Neuronal stem cell (in vitro differentiated cells): ENCODE data around the gene ITGA2.

Experiments
- DNase-seq: peaks from one replicate; pipeline ENCODE4 v3.0.0-alpha.2; 2013; ENCODE audit warnings: low spot score
- H2AFZ ChIP-seq: one replicate; pipeline ENCODE4 v1.6.1; 2013; ENCODE audit warnings: mild to moderate bottlenecking, low read length, inconsistent platforms
- H2AK5ac ChIP-seq: 2 replicates; pipeline ENCODE4 v1.6.1; 2013; ENCODE audit warnings: low read depth, mild to moderate bottlenecking, inconsistent platforms, low read length, moderate library complexity, mixed read lengths
- H2BK120ac ChIP-seq: 2 replicates; pipeline ENCODE4 v1.6.1; 2013; ENCODE audit warnings: low read depth, mild to moderate bottlenecking, inconsistent platforms, low read length, moderate library complexity, mixed read lengths
- H2BK12ac ChIP-seq: one replicate; pipeline ENCODE4 v1.6.1; 2013; ENCODE audit warnings: low read length, inconsistent platforms
- H2BK15ac ChIP-seq: 2 replicates; pipeline ENCODE4 v1.6.1; 2013; ENCODE audit warnings: mild to moderate bottlenecking, low read length, inconsistent platforms, mixed read lengths
- H2BK5ac ChIP-seq: one replicate; pipeline ENCODE4 v1.6.1; 2013; ENCODE audit warnings: inconsistent platforms, mild to moderate bottlenecking, low read length, moderate library complexity
- H3K14ac ChIP-seq: one replicate; pipeline ENCODE4 v1.6.1; 2013; ENCODE audit warnings: low read length, inconsistent platforms
- H3K18ac ChIP-seq: 2 replicates; pipeline ENCODE4 v1.6.1; 2013; ENCODE audit warnings: low read length, inconsistent platforms
- H3K23ac ChIP-seq: 2 replicates; pipeline ENCODE4 v1.6.1; 2013; ENCODE audit warnings: low read depth, mild to moderate bottlenecking, mixed read lengths, low read length, inconsistent platforms; ENCODE audit not compliant: poor library complexity
- H3K27ac ChIP-seq: replicated peaks from 3 replicates; pipeline ENCODE4 v1.5.1; 2013; ENCODE audit warnings: low read length, inconsistent platforms
- H3K27me3 ChIP-seq, 3 experiments: 2 replicates each; pipeline ENCODE4 v1.6.1; 2013; ENCODE audit warnings: low read length in 3 of 3, mild to moderate bottlenecking in 2 of 3, inconsistent platforms in 1 of 3, low read depth in 1 of 3, mixed read lengths in 1 of 3, moderate library complexity in 1 of 3; ENCODE audit not compliant: control insufficient read depth in 3 of 3, insufficient read depth in 3 of 3
- H3K36me3 ChIP-seq, 2 donors: replicated peaks in 1 of 2; 2 replicates each; pipeline ENCODE4 v1.6.1; 2013; ENCODE audit warnings: low read length in 2 of 2; ENCODE audit not compliant: control insufficient read depth in 2 of 2, insufficient read depth in 2 of 2
- H3K4ac ChIP-seq: 2 replicates; pipeline ENCODE4 v1.6.1; 2013; ENCODE audit warnings: inconsistent platforms, mild to moderate bottlenecking, low read length, moderate library complexity
- H3K4me1 ChIP-seq, 2 donors: 1 replicate in 1 of 2; 2 replicates in 1 of 2; pipeline ENCODE4 v1.6.1; 2013; ENCODE audit warnings: low read length in 2 of 2, low read depth in 1 of 2; ENCODE audit not compliant: control insufficient read depth in 2 of 2, insufficient read depth in 1 of 2
- H3K4me2 ChIP-seq: one replicate; pipeline ENCODE4 v1.6.1; 2013; ENCODE audit warnings: mild to moderate bottlenecking, low read length, inconsistent platforms; ENCODE audit not compliant: insufficient read depth, poor library complexity, severe bottlenecking
- H3K4me3 ChIP-seq, 2 donors: 2 replicates each; pipeline ENCODE4 v1.5.1; 2013; ENCODE audit warnings: low read length in 2 of 2, mild to moderate bottlenecking in 2 of 2, inconsistent platforms in 1 of 2, moderate library complexity in 1 of 2
- H3K79me1 ChIP-seq: one replicate; pipeline ENCODE4 v1.6.1; 2013; ENCODE audit warnings: low read depth, mild to moderate bottlenecking, inconsistent platforms, low read length, moderate library complexity
- H3K9ac ChIP-seq: one replicate; pipeline ENCODE4 v1.6.1; 2013; ENCODE audit warnings: mild to moderate bottlenecking, low read depth, low read length, inconsistent platforms; ENCODE audit not compliant: poor library complexity
- H3K9me3 ChIP-seq, 2 donors: replicated peaks in 1 of 2; 2 replicates each; pipeline versions ENCODE3 to v1.6.1; 2013; ENCODE audit warnings: low read length in 2 of 2, mild to moderate bottlenecking in 2 of 2, inconsistent platforms in 1 of 2, low read depth in 1 of 2, mixed read lengths in 1 of 2, moderate library complexity in 1 of 2; ENCODE audit not compliant: control insufficient read depth in 2 of 2, insufficient read depth in 1 of 2
- H4K8ac ChIP-seq: one replicate; pipeline ENCODE4 v1.6.1; 2013; ENCODE audit warnings: low read depth, mild to moderate bottlenecking, inconsistent platforms, low read length, moderate library complexity
- H4K91ac ChIP-seq: one replicate; pipeline ENCODE4 v1.6.1; 2013; ENCODE audit warnings: low read length, low read depth, mild to moderate bottlenecking, inconsistent platforms; ENCODE audit not compliant: poor library complexity
- WGBS, 2 donors: extraction: QIAGEN DNeasy Blood & Tissue Kit; methylation state at CpG; one replicate each; pipeline ENCODE4 v1.1.7; 2013; ENCODE audit warnings: missing lambda C conversion rate in 2 of 2, mixed read lengths in 1 of 2; ENCODE audit not compliant: insufficient read length in 2 of 2, insufficient replicate concordance in 1 of 2; ENCODE audit errors: extremely low coverage in 2 of 2; 5-methylcytosine and 5-hydroxymethylcytosine counted together

Gene ITGA2

GRCh38 chr5:53002491-53002890 is 13.3 kb downstream of the ITGA2 start:
- H3K18ac ChIP-seq, result no peak overlapping the region
- H3K14ac ChIP-seq, result no peak overlapping the region
- no peak overlapping the region for H2BK15ac ChIP-seq
- no peaks in the 10 kb centered on the region for H3K79me1 ChIP-seq
- no CpG with 5 or more reads among the region's 1 CpG for WGBS, 2 donors
- peaks cover 0 to 13% of the 10 kb centered on the region in 2 donors for H3K4me1 ChIP-seq
- no peak overlapping the region for H3K9ac ChIP-seq
- H3K4ac ChIP-seq, result no peak overlapping the region
- no peaks in the 10 kb centered on the region for H3K27me3 ChIP-seq
- H3K23ac ChIP-seq, result no peak overlapping the region
- H2AFZ ChIP-seq, result no peak overlapping the region
- H2BK120ac ChIP-seq, result no peak overlapping the region
- H3K36me3 ChIP-seq, result no peaks in the 10 kb centered on the region
- H2AK5ac ChIP-seq, result no peak overlapping the region
- H2BK5ac ChIP-seq, result no peak overlapping the region
- H2BK12ac ChIP-seq, result no peak overlapping the region
- no peak for DNase-seq
- H3K4me2 ChIP-seq, result no peak overlapping the region
- no peaks in the 10 kb centered on the region for H3K9me3 ChIP-seq
- H3K27ac ChIP-seq, result no peak overlapping the region
- H3K4me3 ChIP-seq, result no peak overlapping the region
- H4K8ac ChIP-seq, result no peak overlapping the region
- H4K91ac ChIP-seq, result no peak overlapping the region

DNA sequence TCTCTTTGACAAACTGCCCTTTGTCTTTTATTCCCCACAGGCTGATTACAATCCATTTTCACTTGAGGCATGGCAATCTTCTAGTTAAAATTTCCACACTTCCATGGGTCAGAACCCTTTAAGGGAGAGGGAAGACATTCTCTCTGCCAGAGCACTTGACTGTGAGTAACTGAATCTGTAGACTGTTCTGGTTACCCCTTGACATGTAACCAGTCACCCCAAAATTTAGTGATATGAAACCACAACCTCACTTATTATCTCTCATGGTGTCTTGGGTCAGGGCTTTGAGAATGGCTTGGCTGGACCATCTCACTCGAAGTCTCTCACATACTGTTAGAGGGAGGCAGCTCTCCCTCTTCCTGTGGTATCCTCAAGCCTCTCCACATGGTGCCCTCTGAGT is 14.0 kb downstream of the ITGA2 start:
- Histone ChIP-seq H3K23ac (no peak overlapping the region), H2BK15ac (no peak overlapping the region), H2BK12ac (no peak overlapping the region), H3K14ac (no peak overlapping the region), H3K27ac (no peak overlapping the region), H2AFZ (no peak overlapping the region), H3K9ac (no peak overlapping the region), H4K91ac (no peak overlapping the region), H3K4me1 (peaks cover 0 to 13% of the 10 kb centered on the region in 2 donors), H3K9me3 (no peaks in the 10 kb centered on the region), H2BK120ac (no peak overlapping the region), H3K4me2 (no peak overlapping the region), H3K79me1 (no peaks in the 10 kb centered on the region), H3K4ac (no peak overlapping the region), H3K36me3 (no peaks in the 10 kb centered on the region), H3K18ac (no peak overlapping the region), H3K27me3 (no peaks in the 10 kb centered on the region), H4K8ac (no peak overlapping the region), H2BK5ac (no peak overlapping the region), H3K4me3 (no peak overlapping the region), H2AK5ac (no peak overlapping the region)
- DNase-seq, result no peak
- no CpG with 5 or more reads among the region's 1 CpG for WGBS, 2 donors

DNA sequence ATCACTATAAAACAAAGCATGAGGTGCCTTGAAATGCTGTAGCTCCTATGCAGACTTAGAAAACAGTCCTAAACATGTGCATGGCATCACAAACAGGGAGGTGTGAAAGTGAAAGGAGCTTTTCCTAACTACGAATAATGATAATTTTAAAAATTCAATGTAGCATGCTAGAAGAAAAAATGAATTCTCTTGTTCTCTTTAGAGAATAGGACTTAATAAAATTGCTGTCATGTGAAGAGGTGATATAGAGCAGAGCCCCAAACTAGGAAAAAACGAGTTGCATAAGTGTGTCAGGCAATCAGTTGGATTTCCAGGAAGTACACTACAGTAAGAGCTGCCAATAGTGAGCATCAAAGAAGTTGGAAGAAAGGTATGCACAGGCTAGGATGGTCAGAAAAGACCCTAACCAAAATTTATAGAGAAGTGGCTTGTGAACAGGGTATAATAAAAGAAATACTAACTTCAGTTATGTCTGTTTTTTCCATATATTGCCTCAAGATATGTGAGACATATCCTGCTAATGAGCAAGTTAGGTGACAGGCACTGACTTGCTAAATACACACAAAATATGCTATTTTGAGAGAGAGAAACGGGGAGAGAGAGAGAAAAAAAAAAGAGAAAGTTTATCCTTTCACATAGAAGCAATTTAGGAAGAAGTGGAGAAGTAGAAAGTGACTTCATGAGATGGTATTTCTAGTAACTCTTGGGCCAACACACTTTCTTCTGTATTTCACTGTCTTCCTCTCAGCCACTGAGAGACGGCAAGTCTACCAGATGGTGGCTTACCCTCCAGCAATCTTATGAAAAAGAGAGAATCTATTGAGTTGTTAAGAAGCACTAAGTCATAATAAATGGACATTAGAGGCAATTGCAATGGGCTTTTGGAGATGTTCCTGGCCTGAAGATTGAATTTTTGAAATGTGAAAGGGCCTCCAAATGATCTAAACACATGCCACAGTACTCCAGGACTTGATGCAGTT is 18.0 kb downstream of the ITGA2 start:
- Histone ChIP-seq H3K27ac (no peak overlapping the region), H3K23ac (no peak overlapping the region), H2BK15ac (no peak overlapping the region), H3K4me1 (peaks cover 0 to 10% of the 10 kb centered on the region in 2 donors), H3K27me3 (no peaks in the 10 kb centered on the region), H3K4me2 (no peak overlapping the region), H3K36me3 (no peaks in the 10 kb centered on the region), H3K9ac (no peak overlapping the region), H3K18ac (no peak overlapping the region), H2BK5ac (no peak overlapping the region), H2AK5ac (no peak overlapping the region), H3K4ac (no peak overlapping the region), H2BK12ac (no peak overlapping the region), H3K79me1 (no peaks in the 10 kb centered on the region), H4K8ac (no peak overlapping the region), H4K91ac (no peak overlapping the region), H3K4me3 (no peak overlapping the region), H2AFZ (no peak overlapping the region), H3K9me3 (no peaks in the 10 kb centered on the region), H2BK120ac (no peak overlapping the region), H3K14ac (no peak overlapping the region)
- DNase-seq, result no peak
- WGBS, 2 donors, result no CpG with 5 or more reads among the region's 4 CpGs

DNA sequence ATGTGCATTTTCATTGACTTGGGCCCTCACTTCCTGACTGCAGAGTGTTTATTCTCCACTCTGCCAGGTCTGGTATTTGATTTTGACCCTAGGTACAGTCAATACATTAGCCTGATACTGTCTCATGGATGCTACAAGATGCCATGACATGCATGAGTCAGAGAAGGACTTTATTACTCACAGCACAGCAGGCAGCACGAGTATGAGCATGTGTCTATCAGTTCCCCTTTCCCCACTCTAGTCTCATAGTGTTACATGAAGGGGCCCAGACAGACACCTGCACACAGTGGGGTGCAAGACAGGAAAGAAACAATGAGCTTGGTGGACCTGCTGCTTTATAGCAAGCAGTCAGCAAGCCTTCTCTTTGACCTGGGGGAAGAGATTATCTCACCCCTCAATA is 19.6 kb downstream of the ITGA2 start:
- Histone ChIP-seq H3K18ac (no peak overlapping the region), H2AFZ (no peak overlapping the region), H3K4me2 (no peak overlapping the region), H3K4ac (no peak overlapping the region), H4K91ac (no peak overlapping the region), H3K9me3 (peaks cover 0 to 6% of the 10 kb centered on the region in 2 donors), H2AK5ac (no peak overlapping the region), H4K8ac (no peak overlapping the region), H2BK15ac (no peak overlapping the region), H3K79me1 (no peaks in the 10 kb centered on the region), H3K14ac (no peak overlapping the region), H3K9ac (no peak overlapping the region), H3K4me1 (peaks cover 0 to 10% of the 10 kb centered on the region in 2 donors), H2BK12ac (no peak overlapping the region), H3K27me3 (no peaks in the 10 kb centered on the region), H3K23ac (no peak overlapping the region), H3K36me3 (no peaks in the 10 kb centered on the region), H3K4me3 (no peak overlapping the region), H3K27ac (no peak overlapping the region), H2BK5ac (no peak overlapping the region), H2BK120ac (no peak overlapping the region)
- no CpG with 5 or more reads among the region's 1 CpG for WGBS, 2 donors
- DNase-seq, result no peak
